HG03196 (cell line): ENCODE measurements around the gene BAIAP2L2.
"Not testable (repeated sequence)": the region's sequence is repeated elsewhere in the genome, so short reads cannot be mapped to it uniquely, and the experiment has no call there.

Experiments used
- ATAC-seq: cut with Tn5 transposase; IDR thresholded peaks from one replicate; pipeline ENCODE4 v1.9.1; 2021; ENCODE audit not compliant: unreplicated experiment

BAIAP2L2 gene

GRCh38 chr22:38127869-38128268 is 17.4 kb upstream of the BAIAP2L2 start:
- no peak for ATAC-seq

- ATAC-seq: no peak
Measured at GRCh38 chr22:38126928-38127668, 16.6 kb upstream of the BAIAP2L2 start.

DNA sequence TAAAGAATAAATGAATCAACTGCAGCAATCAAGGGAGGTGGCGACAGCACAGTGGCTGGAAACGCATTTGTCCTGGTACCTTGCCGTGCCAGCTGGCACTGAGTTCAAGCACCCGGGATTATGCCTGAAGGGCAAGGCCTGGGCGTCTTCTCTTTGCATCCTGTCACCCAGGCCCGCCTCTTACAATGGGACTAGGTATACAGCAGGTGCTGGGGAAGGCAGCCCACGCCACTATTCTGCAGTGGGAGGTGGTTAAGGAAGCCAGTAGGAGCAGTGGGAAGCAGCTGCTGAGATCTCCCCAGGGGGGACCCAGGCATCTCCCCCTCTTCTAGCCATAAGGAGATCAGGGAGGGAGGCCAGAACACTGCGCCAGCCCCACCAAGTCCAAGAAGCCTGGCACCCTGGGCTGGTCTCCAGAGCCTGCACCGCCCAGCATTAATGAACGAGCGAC is 15.3 kb upstream of the BAIAP2L2 start:
- no peak for ATAC-seq

DNA sequence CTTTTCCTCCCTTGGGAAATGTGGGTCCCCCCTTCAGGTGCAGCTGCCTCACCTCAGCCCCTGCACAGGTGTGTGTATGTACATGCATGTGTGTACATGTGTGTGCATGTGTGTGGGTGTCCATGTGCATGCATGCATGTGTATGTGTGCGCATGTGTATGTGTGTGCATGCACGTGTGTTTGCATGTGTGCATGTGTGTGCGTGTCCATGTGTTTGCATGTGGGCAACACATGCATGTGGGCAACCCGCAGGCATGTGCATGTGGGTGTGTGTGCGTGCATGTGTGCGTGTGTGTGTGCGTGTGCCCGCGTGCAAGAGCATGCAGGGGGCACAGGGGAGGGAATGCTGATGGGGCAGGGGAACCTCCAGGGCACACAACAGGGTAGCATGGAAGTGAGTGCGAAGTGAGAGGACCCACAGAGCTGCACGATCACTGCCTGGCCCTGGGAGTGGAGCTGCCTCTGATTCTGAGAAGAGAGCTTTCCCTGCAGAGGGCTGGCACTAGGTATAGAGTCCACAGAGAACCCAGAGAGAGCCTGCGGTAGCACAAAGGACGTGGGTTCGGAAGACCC is 14.6 kb upstream of the BAIAP2L2 start:
- no peak for ATAC-seq

DNA sequence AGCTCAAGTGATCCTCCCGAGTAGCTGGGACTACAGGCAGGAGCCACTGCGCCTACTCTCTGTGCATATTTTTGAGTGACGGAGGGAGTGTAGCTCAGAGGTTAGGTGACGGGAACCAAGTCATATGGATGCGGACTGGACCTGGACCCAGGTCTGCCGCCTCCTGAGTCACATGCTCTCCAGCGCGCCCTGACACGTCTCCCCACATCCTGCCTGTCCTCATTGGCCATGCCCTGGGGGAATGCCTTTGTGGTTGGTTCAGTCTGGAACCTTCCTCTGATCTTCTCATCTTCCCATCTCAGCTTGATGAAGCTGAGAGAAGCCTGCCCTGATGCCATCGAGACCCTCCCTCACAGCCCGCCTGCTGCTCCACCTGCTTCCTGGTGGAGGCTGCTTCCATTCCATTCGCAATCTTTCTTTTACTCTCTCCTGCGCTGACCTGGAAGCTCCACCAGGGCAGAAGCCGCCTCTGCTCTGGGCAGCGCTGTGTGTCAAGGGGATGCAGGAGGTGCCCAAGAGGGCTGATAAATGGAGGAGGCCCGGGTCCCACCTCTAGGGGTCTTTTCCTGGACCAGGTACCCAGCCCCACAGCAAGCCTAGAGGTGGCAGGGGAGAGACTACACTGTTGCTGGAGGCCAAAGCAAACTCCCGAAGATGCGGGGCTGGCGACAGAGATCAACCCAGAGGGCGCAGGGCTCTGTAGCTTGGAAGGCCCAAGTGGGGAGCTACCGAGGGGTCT is 13.9 kb upstream of the BAIAP2L2 start:
- ATAC-seq: no peak

DNA sequence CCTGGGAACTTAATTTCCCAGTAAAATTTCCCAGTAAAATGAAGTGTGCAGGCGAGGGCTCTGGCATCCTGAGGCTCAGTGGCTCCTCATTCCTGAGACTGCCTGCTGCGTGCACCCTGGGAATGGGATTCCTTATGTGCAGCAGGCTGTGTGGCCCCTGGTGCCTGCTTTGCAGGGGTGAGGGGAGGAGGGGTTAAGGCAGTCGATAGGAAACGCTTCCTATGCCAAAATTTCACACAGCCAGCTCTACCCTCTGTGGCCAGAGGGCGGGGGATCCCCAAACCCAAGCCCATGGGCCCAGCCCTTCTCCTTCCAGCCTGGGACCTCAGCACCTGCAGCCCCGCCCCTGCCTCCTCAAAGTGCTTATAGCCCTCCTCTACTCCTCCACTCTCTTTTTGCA is 12.1 kb upstream of the BAIAP2L2 start:
- ATAC-seq: no peak

GRCh38 chr22:38120359-38121110 is 10.1 kb upstream of the BAIAP2L2 start:
- no peak for ATAC-seq

DNA sequence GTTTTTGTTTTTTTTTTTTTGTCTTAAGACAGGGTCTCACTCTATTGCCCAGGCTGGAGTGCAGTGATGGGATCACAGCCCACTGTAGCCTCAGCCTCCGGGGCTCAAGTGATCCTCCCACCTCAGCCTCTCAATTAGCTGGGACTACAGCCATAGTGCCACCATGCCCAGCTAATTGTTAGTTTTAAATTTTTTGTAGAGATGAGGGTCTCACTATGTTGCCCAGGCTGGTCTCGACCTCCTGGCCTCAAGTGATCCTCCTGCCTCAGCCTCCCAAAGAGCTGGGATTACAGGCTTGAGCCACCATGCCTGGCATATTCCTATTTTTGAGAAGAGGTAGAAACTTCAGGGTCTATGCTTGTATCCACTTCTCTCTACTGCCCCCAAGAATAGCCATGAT is 8.3 kb upstream of the BAIAP2L2 start:
- not testable (repeated sequence) for ATAC-seq

- no peak for ATAC-seq
Measured at GRCh38 chr22:38118182-38118581, 7.7 kb upstream of the BAIAP2L2 start.

- ATAC-seq: not testable (repeated sequence)
Measured at GRCh38 chr22:38117556-38117955, 7.1 kb upstream of the BAIAP2L2 start.

- ATAC-seq: no peak
Measured at GRCh38 chr22:38115423-38116205, 5.1 kb upstream of the BAIAP2L2 start.

GRCh38 chr22:38114484-38115398 is 4.3 kb upstream of the BAIAP2L2 start:
- no peak for ATAC-seq

- ATAC-seq: no peak
Measured at GRCh38 chr22:38112381-38112780, 1.9 kb upstream of the BAIAP2L2 start.

DNA sequence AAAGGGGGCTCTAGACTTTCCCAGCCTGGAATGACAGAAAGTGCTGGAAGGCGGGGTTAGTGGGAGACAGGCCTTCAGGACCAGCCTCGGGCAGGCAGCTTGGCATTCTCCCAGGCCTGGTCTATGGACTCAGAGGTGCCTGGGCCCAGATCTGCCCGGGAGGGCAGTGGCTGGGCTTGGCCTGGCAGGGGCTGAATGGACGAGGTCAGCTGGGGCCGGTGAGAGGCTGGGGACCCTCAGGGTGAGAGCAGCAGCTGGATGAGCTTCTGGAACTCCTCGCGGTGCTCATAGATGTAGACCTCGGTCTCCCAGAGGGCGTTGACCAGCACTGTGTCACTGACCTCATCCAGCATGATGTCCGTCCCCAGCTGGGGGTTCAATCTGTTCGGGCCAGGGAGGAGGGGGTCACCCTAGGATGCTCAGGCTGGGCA is 1.5 kb upstream of the BAIAP2L2 start:
- ATAC-seq: no peak

DNA sequence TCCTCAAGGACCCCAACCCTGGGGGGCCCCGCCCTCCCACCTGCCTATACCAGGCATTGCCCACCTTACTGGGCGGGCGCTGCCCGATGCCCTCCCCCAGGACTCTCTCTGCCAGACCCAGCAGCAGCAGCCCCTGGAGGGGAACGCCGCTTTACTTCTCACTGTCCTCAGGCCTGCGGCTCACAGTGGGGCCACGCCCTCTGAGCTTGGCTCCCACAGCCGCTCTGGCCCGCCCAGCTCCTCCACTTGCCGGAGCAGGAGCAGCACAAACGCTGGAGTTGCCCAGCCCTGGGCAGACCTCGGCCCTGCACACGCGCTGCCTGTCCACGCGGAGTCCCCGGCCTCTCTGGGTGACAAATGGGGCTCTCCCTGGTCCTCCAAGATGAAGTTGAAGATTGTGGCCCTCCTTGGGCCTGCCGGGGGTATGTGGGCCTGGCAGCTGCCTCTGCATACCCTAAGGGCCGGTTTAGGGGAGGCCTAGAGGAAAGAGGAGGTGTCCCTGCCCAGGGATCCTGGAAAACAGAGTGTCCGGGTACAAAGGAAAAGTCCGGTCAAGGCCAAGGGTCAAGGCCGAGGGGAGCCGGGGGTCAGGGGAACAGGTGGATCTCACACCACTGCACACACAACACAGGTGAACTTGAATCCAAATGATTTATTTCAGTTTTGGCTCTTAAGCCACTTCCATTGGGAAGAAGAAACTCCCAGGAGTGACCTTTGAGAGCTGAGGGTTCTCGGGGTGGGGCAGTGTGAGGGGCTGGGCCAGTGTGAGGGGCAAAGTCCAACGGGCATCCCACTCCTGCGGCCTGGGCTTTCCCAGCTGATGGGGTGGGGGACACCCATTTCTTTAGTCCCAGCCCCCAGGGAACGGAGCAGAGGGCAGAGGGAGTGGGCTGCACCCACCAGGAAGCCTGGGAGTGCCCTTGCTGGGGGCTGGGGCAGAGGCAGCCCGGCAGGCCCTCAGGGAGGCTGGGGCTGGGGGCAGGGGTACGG is 674 bp upstream of the BAIAP2L2 start:
- ATAC-seq: no peak

DNA sequence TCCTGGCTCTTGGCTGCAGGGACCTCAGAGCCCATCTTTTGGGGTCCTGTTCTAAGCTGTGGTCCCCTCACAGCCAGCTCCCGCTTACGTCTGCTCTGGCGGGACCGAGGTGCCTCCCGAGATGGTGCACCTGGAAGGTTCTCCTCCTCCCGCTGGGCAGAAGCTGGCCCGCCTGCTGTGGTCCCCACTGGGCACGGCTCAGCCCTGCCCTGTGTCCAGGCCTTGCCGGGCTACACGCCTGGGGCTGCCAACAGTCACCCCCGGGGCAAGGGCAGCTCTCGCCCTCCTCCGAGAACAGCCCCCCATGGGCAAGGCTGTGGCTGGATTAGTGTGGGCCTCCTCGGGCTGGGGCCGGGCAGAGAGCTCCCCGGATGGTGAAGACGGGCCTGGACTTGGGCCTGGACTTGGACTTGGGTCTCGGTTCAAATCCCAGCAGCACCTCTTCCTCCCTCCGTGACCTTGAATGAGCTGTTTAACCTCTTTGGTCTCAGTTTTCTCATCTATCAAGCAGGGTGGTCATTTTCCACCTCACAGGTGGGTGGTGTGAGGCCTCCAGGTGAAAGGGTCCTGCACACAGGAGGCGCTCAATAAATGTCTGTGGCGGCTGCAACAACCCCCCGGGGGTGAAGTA is 998 bp downstream of the BAIAP2L2 start:
- no peak for ATAC-seq

- no peak for ATAC-seq
Measured at GRCh38 chr22:38108561-38109319, 1.7 kb downstream of the BAIAP2L2 start.
